BJ (cell line): ENCODE results near the gene SLC7A7. TPM values are rescaled to one million over a fixed set of nuclear protein-coding genes. Genes with fewer than 3 reads are reported as not detected.
"Not testable (repeated sequence)": the region's sequence is repeated elsewhere in the genome, so short reads cannot be mapped to it uniquely, and the experiment has no call there.

ENCODE experiments used
- CTCF ChIA-PET: fragments of 350-600 bp; formaldehyde crosslinking; extraction: SDS; loops from one replicate; lab custom pipeline; 2021; ENCODE audit warnings: antibody characterized with exemption, inconsistent platforms; lab: Yijun Ruan, JAX
- POLR2A ChIA-PET: fragments of 300-600 bp; sonication (Branson Sonifier 250); formaldehyde crosslinking; extraction: SDS; loops from one replicate; lab custom pipeline; 2021; ENCODE audit warnings: antibody characterized with exemption; lab: Charles Lee
- DNase-seq: peaks from one replicate; pipeline ENCODE4 v3.0.0-alpha.2; 2011; ENCODE audit warnings: low read depth
- H3K27me3 ChIP-seq: 2 replicates; pipeline ENCODE4 v1.6.0; 2011; ENCODE audit warnings: low read length; ENCODE audit not compliant: control insufficient read depth, insufficient read depth
- H3K36me3 ChIP-seq: 2 replicates; pipeline ENCODE4 v1.5.1; 2011; ENCODE audit warnings: low read length; ENCODE audit not compliant: control insufficient read depth, insufficient read depth
- H3K4me3 ChIP-seq: 2 replicates; pipeline ENCODE4 v1.5.1; 2011; ENCODE audit warnings: low read depth, mild to moderate bottlenecking, control low read depth, low read length
- polyA plus RNA-seq: library from polyadenylated mRNA; depleted of rRNA; stranded (reverse); fragments of >200 nt; gene quantifications from 2 replicates; pipeline ENCODE4 v1.2.3, GENCODE V29; 2011; rRNA removed
- small RNA-seq: library from RNA; depleted of rRNA; stranded (forward); fragments of <200 nt; gene quantifications from one replicate; pipeline ENCODE3, GENCODE V24; 2012; ENCODE audit warnings: low replicate concordance, low read depth; ENCODE audit not compliant: insufficient read length
- TF ChIP-seq, protein P1 (sequence below): IDR thresholded peaks from 2 replicates; pipeline ENCODE4 v1.5.1; 2011; ENCODE audit warnings: low read depth, mild to moderate bottlenecking, control low read depth, inconsistent platforms, low read length, moderate library complexity; ENCODE audit not compliant: insufficient read depth

Gene SLC7A7
- polyA plus RNA-seq, 1 experiment = 7.5 TPM

- DNase-seq = no peak
- POLR2A ChIA-PET = no interaction called here
- no peak overlapping the region for H3K4me3 ChIP-seq
- CTCF ChIA-PET = no interaction called here
- H3K27me3 ChIP-seq = peaks cover 1% of the 10 kb centered on the region; the same call in 1 of the 2 replicates
- TF ChIP-seq, protein P1, sequence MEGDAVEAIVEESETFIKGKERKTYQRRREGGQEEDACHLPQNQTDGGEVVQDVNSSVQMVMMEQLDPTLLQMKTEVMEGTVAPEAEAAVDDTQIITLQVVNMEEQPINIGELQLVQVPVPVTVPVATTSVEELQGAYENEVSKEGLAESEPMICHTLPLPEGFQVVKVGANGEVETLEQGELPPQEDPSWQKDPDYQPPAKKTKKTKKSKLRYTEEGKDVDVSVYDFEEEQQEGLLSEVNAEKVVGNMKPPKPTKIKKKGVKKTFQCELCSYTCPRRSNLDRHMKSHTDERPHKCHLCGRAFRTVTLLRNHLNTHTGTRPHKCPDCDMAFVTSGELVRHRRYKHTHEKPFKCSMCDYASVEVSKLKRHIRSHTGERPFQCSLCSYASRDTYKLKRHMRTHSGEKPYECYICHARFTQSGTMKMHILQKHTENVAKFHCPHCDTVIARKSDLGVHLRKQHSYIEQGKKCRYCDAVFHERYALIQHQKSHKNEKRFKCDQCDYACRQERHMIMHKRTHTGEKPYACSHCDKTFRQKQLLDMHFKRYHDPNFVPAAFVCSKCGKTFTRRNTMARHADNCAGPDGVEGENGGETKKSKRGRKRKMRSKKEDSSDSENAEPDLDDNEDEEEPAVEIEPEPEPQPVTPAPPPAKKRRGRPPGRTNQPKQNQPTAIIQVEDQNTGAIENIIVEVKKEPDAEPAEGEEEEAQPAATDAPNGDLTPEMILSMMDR = no peak
- H3K36me3 ChIP-seq = no peaks in the 10 kb centered on the region
Measured at GRCh38 chr14:22733829-22734228, 81.4 kb downstream of the SLC7A7 start.

DNA sequence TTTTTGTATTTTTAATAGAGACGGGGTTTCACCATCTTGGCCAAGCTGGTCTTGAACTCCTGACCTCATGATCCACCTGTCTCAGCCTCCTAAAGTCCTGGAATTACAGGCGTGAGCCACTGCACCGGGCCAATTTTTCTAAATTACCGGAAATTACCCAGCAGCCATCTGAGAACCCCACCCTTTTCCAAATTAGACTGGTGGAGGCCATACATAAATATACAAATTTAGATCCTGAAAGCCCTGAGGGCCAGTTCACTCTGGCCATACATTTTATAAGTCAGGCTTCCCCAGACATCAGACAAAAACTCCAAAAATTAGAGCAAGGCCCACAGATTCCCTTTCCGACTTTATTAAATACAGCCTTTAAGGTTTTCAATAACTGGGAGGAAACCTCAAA is 83.2 kb downstream of the SLC7A7 start:
- CTCF ChIA-PET, H3K27me3 ChIP-seq, DNase-seq, POLR2A ChIA-PET, H3K36me3 ChIP-seq, H3K4me3 ChIP-seq: not testable (repeated sequence)

GRCh38 chr14:22726012-22726411 is 89.2 kb downstream of the SLC7A7 start:
- Histone ChIP-seq H3K4me3 (no peak overlapping the region), H3K27me3 (peaks cover 3% of the 10 kb centered on the region), H3K36me3 (no peaks in the 10 kb centered on the region)
- TF ChIP-seq, protein P1 = no peak
- POLR2A ChIA-PET = no interaction called here
- DNase-seq = no peak
- CTCF ChIA-PET = no interaction called here

GRCh38 chr14:22725374-22725773 is 89.9 kb downstream of the SLC7A7 start:
- H3K27me3 ChIP-seq, DNase-seq, H3K36me3 ChIP-seq, POLR2A ChIA-PET, CTCF ChIA-PET, H3K4me3 ChIP-seq: not testable (repeated sequence)

- POLR2A ChIA-PET, H3K36me3 ChIP-seq, CTCF ChIA-PET, H3K27me3 ChIP-seq, DNase-seq, H3K4me3 ChIP-seq: not testable (repeated sequence)
Measured at GRCh38 chr14:22724847-22725246, 90.4 kb downstream of the SLC7A7 start.

DNA sequence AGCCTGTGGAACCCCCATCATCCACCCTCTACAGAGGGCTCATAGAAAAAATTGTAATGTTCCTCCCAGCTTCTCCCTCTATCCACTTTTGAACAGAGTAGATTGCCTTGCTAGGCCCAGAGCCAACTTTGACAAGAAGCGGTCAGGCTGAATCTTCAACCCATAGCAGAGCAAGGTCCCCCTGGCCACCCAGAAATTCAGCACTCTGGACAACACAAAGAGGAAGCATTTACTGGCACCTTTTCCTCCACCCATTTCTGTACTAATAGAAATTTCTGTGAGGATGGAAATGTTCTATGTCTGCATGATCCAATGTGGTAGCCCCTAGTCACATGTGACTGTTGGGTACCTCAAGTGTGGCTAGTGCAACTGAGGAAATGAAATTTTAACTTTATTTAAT is 91.4 kb downstream of the SLC7A7 start:
- no peak for DNase-seq
- H3K4me3 ChIP-seq = no peak overlapping the region
- H3K36me3 ChIP-seq = no peaks in the 10 kb centered on the region
- CTCF ChIA-PET = no interaction called here
- POLR2A ChIA-PET = no interaction called here
- H3K27me3 ChIP-seq = peaks cover 2% of the 10 kb centered on the region; the same call in 1 of the 2 replicates
- TF ChIP-seq, protein P1 = no peak

Small RNAs within 50 kb of the gene (small RNA-seq; reads per million reads assigned to genes)
- gene RF00019 (not detected), gene RF00588 (not detected)

Other genes with a start within 250 kb of the SLC7A7 start
- 383 and 576 TPM in 2 replicates for gene DAD1, start 226.2 kb downstream of the SLC7A7 start, polyA plus RNA-seq
- 77.2 and 115 TPM in 2 replicates for gene ABHD4, start 217.1 kb downstream of the SLC7A7 start, polyA plus RNA-seq
- gene OR6J1, start 171.1 kb downstream of the SLC7A7 start, polyA plus RNA-seq = not detected in 2 replicates
- gene OXA1L, start 48.7 kb downstream of the SLC7A7 start, polyA plus RNA-seq = 157 and 191 TPM in 2 replicates
- gene MRPL52, start 14.5 kb upstream of the SLC7A7 start, polyA plus RNA-seq = 66.7 and 78.6 TPM in 2 replicates
- gene MMP14, start 21.1 kb upstream of the SLC7A7 start, polyA plus RNA-seq = 327 and 592 TPM in 2 replicates
- gene LRP10, start 56.3 kb upstream of the SLC7A7 start, polyA plus RNA-seq = 124 and 308 TPM in 2 replicates
- gene REM2, start 67.8 kb upstream of the SLC7A7 start, polyA plus RNA-seq = 0.05 and 0.10 TPM in 2 replicates
- gene RBM23, start 103.7 kb upstream of the SLC7A7 start, polyA plus RNA-seq = 54.1 and 60.9 TPM in 2 replicates
- 128 and 152 TPM in 2 replicates for gene PRMT5, start 113.9 kb upstream of the SLC7A7 start, polyA plus RNA-seq
- 23.5 and 26.4 TPM in 2 replicates for gene HAUS4, start 141.7 kb upstream of the SLC7A7 start, polyA plus RNA-seq
- gene AJUBA, start 167.1 kb upstream of the SLC7A7 start, polyA plus RNA-seq = 94.7 and 109 TPM in 2 replicates
- gene C14orf93, start 194.7 kb upstream of the SLC7A7 start, polyA plus RNA-seq = 9.1 and 14.7 TPM in 2 replicates
- gene PSMB5, start 219.5 kb upstream of the SLC7A7 start, polyA plus RNA-seq = 257 and 304 TPM in 2 replicates
- gene PSMB11, start 226.8 kb upstream of the SLC7A7 start, polyA plus RNA-seq = not detected in 2 replicates
- 9.0 and 14.8 TPM in 2 replicates for gene CDH24, start 242.1 kb upstream of the SLC7A7 start, polyA plus RNA-seq